AG20443 (cell line): ENCODE data around the gene UGT3A2.

ENCODE experiments used
- DNase-seq: peaks from one replicate; pipeline ENCODE4 v3.0.0; 2012; ENCODE audit warnings: low spot score, mixed read lengths

The UGT3A2 gene

DNA sequence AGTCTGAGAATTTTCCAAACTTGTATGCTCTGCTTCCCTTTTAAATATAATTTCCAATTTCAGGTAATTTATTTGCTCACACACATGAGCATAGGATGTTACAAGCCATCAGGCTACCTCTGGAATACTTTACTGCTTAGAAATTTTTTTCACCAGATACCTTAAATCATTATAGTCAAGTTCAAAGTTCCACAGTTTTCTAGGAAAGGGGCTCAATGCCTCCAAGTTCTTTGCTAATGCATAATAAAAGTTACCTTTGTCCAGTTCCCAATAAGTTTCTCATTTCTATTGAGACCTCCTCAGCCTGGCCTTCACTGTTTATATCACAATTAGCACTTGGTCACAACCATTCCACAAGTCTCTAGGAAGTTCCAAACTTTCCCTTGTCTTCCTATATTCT, 59.3 kb downstream of the UGT3A2 start:
- DNase-seq: no peak

- no peak for DNase-seq
Observed at GRCh38 chr5:36006163-36006562, 60.5 kb downstream of the UGT3A2 start.

DNA sequence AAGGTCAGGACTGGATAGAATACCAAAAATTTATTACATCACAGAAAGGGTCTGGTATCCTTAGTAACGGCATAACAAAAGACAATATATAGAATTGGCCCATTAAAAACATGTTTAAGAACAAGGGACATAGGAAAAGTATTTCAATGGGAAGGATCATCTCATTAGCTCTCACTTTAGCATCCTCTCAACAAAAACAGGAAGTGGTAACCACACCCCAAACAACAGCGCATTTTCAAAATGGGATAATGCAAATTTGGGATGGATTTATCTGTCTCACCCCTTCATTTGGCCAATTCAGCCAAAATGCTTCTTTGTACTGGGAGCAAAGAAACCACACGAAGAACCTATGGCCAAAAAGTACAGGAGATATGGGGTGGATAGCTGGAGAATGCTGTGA, 65.7 kb downstream of the UGT3A2 start:
- no peak for DNase-seq

- no peak for DNase-seq
Observed at GRCh38 chr5:35999547-35999946, 67.1 kb downstream of the UGT3A2 start.

- no peak for DNase-seq
Observed at GRCh38 chr5:35996076-35996475, 70.6 kb downstream of the UGT3A2 start.

GRCh38 chr5:35990941-35991611, 75.6 kb downstream of the UGT3A2 start, which contains the start of gene UGT3A1:
TSS of gene UGT3A1 (minus strand) at chr5:35991390. CDS start at chr5:35991240, 150 bp downstream.
- DNase-seq: no peak

DNA sequence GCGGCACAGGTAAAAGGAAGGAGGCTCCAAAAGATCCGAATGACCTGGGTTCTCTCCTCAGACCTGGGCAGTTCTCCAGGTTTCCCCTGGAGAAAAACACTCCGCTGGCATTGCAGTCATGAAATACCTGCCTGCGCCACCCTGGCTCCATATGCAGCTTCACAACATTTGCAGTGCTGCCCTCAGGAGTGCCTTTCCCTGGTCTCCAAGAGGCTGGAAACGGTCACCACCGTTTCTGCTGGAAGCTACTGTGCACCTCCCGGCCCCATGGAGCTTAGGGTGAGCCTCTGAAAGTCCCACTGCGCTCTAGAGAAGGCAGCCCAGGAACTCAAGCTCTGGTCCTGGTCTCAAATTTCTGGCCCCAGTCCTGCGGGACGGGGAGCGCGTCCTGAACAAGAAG, 76.2 kb downstream of the UGT3A2 start:
- no peak for DNase-seq

DNA sequence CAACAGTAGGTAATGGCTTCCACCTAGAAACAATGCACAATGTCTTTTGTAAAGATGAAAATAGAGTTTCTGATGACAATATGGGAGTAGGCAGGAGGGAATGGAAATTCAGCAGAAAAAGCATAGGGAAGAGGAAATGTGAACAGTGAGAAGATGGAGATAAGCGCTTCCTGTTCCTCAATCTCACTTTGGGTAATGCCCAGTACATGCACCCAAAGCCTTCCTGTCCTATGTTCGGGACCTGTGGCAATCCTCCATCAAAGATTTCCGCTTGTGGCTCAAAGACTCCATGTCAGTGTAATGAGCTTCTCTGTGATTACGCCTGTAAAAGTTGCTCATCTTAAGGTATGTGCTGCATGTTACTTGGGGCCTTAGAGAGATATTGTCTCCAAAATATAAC, 78.2 kb downstream of the UGT3A2 start:
- no peak for DNase-seq

DNA sequence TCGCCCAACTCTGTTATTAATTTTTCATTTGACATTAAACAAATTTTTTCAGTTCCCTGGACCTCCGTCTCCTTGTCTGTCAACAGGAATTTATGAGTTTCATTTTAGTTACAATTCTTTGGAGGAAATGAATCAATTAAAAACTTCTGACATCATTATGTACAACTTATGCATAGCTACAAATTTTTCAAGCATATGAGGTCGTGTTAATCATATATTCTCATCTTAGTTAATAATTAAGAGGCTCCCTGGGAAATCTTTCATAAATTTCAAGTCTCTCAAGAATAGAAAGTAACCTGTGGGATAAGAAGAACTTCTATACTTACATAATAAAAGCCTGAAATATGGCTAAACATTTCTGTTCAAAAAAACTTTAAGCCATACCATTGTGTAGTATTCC, 78.9 kb downstream of the UGT3A2 start:
- DNase-seq: no peak
